Neural cell (in vitro differentiated cells): ENCODE measurements around the gene BUD23. TPM values are rescaled to one million over a fixed set of nuclear protein-coding genes. Genes with fewer than 3 reads are reported as not detected.
"Not testable (repeated sequence)": the region's sequence is repeated elsewhere in the genome, so short reads cannot be mapped to it uniquely, and the experiment has no call there.

Experiments
- H2AFZ ChIP-seq: fragments of 200-600, 300-800 bp; sonication (generic), shearing (Covaris generic); 2 replicates; pipeline ENCODE4 v1.6.0; 2014; ENCODE audit warnings: low read depth, mild to moderate bottlenecking, antibody characterized with exemption, low read length, moderate library complexity
- H3F3A ChIP-seq: fragments of 200-600 bp; shearing (Covaris generic); 2 replicates; pipeline ENCODE4 v1.6.1; 2016; ENCODE audit warnings: mild to moderate bottlenecking, moderate library complexity, mixed read lengths, antibody characterized with exemption, low read length; ENCODE audit not compliant: insufficient read depth, poor library complexity, severe bottlenecking
- H3K27ac ChIP-seq: fragments of 200-600, 300-800 bp; sonication (generic), shearing (Covaris generic); 2 replicates; pipeline ENCODE4 v1.5.1; 2014; ENCODE audit warnings: mild to moderate bottlenecking, low read length, moderate library complexity
- H3K27me3 ChIP-seq: fragments of 300-800, 200-600 bp; sonication (generic), shearing (Covaris generic); 2 replicates; pipeline ENCODE4 v1.6.0; 2014; ENCODE audit warnings: mild to moderate bottlenecking, low read depth, low read length, moderate library complexity; ENCODE audit not compliant: insufficient read depth
- H3K36me3 ChIP-seq: fragments of 300-800, 200-600 bp; sonication (generic), shearing (Covaris generic); 2 replicates; pipeline ENCODE4 v1.5.1; 2014; ENCODE audit warnings: mild to moderate bottlenecking, antibody characterized with exemption, low read length, moderate library complexity; ENCODE audit not compliant: insufficient read depth
- H3K4me2 ChIP-seq: fragments of 300-800, 200-600 bp; sonication (generic), shearing (Covaris generic); 2 replicates; pipeline ENCODE4 v1.6.0; 2014; ENCODE audit warnings: mild to moderate bottlenecking, low read length
- H3K4me3 ChIP-seq: fragments of 300-800, 200-600 bp; sonication (generic), shearing (Covaris generic); 2 replicates; pipeline ENCODE4 v1.5.1; 2014; ENCODE audit warnings: mild to moderate bottlenecking, low read length, moderate library complexity
- H3K79me2 ChIP-seq: fragments of 200-600 bp; shearing (Covaris generic); replicated peaks from 2 replicates; pipeline ENCODE4 v1.6.0; 2014; ENCODE audit warnings: mild to moderate bottlenecking, low read length, moderate library complexity; ENCODE audit not compliant: insufficient read depth
- H3K9ac ChIP-seq: fragments of 300-800, 200-600 bp; sonication (generic), shearing (Covaris generic); 2 replicates; pipeline ENCODE4 v1.6.1; 2016; ENCODE audit warnings: mild to moderate bottlenecking, low read length, mixed read lengths
- H3K9me2 ChIP-seq: fragments of 200-600 bp; shearing (Covaris generic); 2 replicates; pipeline ENCODE4 v1.6.1; 2016; ENCODE audit warnings: mild to moderate bottlenecking, low read length, mixed read lengths; ENCODE audit not compliant: insufficient read depth
- H3K9me3 ChIP-seq: fragments of 200-600, 300-800 bp; sonication (generic), shearing (Covaris generic); 2 replicates; pipeline ENCODE4 v1.6.1; 2016; ENCODE audit warnings: mild to moderate bottlenecking, mixed run types, low read length, moderate library complexity, mixed read lengths
- H4K20me1 ChIP-seq: fragments of 200-600 bp; shearing (Covaris generic); 2 replicates; pipeline ENCODE4 v1.6.1; 2016; ENCODE audit warnings: mild to moderate bottlenecking, mixed run types; ENCODE audit not compliant: insufficient read depth
- CTCF ChIP-seq: fragments of 450-650 bp; IDR thresholded peaks from 2 replicates; pipeline ENCODE4 v1.5.1; 2014; ENCODE audit warnings: antibody characterized with exemption, mild to moderate bottlenecking, moderate library complexity; ENCODE audit not compliant: poor library complexity, severe bottlenecking
- EP300 ChIP-seq: fragments of 450-650 bp; conservative IDR thresholded peaks from 2 replicates; pipeline ENCODE4 v1.6.1; 2014; ENCODE audit warnings: antibody characterized with exemption, mild to moderate bottlenecking, moderate library complexity; ENCODE audit not compliant: poor library complexity, severe bottlenecking
- EZH2 ChIP-seq: fragments of 200-600, 300-800 bp; shearing (Covaris generic), sonication (generic); IDR thresholded peaks from 2 replicates; pipeline ENCODE4 v1.6.1; 2014; ENCODE audit warnings: antibody characterized with exemption, low read length, borderline replicate concordance, mild to moderate bottlenecking; ENCODE audit not compliant: insufficient read depth, poor library complexity, severe bottlenecking
- MXI1 ChIP-seq: fragments of 450-650 bp; conservative IDR thresholded peaks from 2 replicates; pipeline ENCODE4 v1.6.1; 2014; ENCODE audit warnings: antibody characterized with exemption, mild to moderate bottlenecking; ENCODE audit not compliant: poor library complexity, severe bottlenecking
- POLR2AphosphoS5 ChIP-seq: IDR thresholded peaks from 2 replicates; pipeline ENCODE4 v1.6.1; 2012
- RAD21 ChIP-seq: fragments of 450-650 bp; conservative IDR thresholded peaks from 2 replicates; pipeline ENCODE4 v1.6.1; 2014; ENCODE audit warnings: antibody characterized with exemption, mild to moderate bottlenecking, moderate library complexity
- REST ChIP-seq: IDR thresholded peaks from 2 replicates; pipeline ENCODE4 v1.6.1; 2012; ENCODE audit warnings: borderline replicate concordance
- SMC3 ChIP-seq: fragments of 450-650 bp; conservative IDR thresholded peaks from 2 replicates; pipeline ENCODE4 v1.6.1; 2014; ENCODE audit warnings: antibody characterized with exemption, mild to moderate bottlenecking, moderate library complexity; ENCODE audit not compliant: poor library complexity
- TAF1 ChIP-seq: IDR thresholded peaks from 2 replicates; pipeline ENCODE4 v1.6.1; 2012; ENCODE audit warnings: low read depth
- polyA plus RNA-seq: library from polyadenylated mRNA; depleted of rRNA; stranded (reverse); fragments of >200 nt; gene quantifications from 2 replicates; pipeline ENCODE4 v1.2.3, GENCODE V29; 2014

BUD23 gene
- polyA plus RNA-seq, 1 donor from 2014 or later, result 82.9 TPM

- no peak overlapping the region for H3K27ac ChIP-seq
- TF ChIP-seq CTCF, result no peak
- no peak for TF ChIP-seq EP300
- no peak for TF ChIP-seq EZH2
- no peak for TF ChIP-seq RAD21
- TF ChIP-seq POLR2AphosphoS5, result no peak
- no peak for TF ChIP-seq MXI1
- TF ChIP-seq TAF1, result no peak
- no peak for TF ChIP-seq REST
- no peak for TF ChIP-seq SMC3
- no peaks in the 10 kb centered on the region for H3K79me2 ChIP-seq
- H3K4me3 ChIP-seq, result no peak overlapping the region
- no peak overlapping the region for H2AFZ ChIP-seq
- H3K36me3 ChIP-seq, result no peaks in the 10 kb centered on the region
- H3K9me2 ChIP-seq, result no peaks in the 10 kb centered on the region
- peaks cover 25% of the 10 kb centered on the region for H3K27me3 ChIP-seq
- H3K9ac ChIP-seq, result no peak overlapping the region
- no peaks in the 10 kb centered on the region for H4K20me1 ChIP-seq
- H3F3A ChIP-seq, result no peaks in the 10 kb centered on the region
- no peak overlapping the region for H3K4me2 ChIP-seq
- H3K9me3 ChIP-seq, result no peaks in the 10 kb centered on the region
Observed at GRCh38 chr7:73652541-73652949, 30.9 kb upstream of the BUD23 start.

- H3K4me2 ChIP-seq, H3K27me3 ChIP-seq, H3K9ac ChIP-seq, H2AFZ ChIP-seq, H3K27ac ChIP-seq, H3K79me2 ChIP-seq, H4K20me1 ChIP-seq, H3K9me3 ChIP-seq, H3K4me3 ChIP-seq, H3K36me3 ChIP-seq, H3K9me2 ChIP-seq, H3F3A ChIP-seq: not testable (repeated sequence)
Observed at GRCh38 chr7:73655309-73655708, 28.1 kb upstream of the BUD23 start.

- Histone ChIP-seq H2AFZ (no peak overlapping the region), H3K79me2 (no peaks in the 10 kb centered on the region), H3K4me3 (no peak overlapping the region), H3F3A (no peaks in the 10 kb centered on the region), H4K20me1 (no peaks in the 10 kb centered on the region), H3K27ac (no peak overlapping the region), H3K27me3 (no peaks in the 10 kb centered on the region), H3K9me2 (no peaks in the 10 kb centered on the region), H3K36me3 (no peaks in the 10 kb centered on the region), H3K9ac (no peak overlapping the region), H3K9me3 (no peaks in the 10 kb centered on the region), H3K4me2 (no peak overlapping the region)
- no peak for TF ChIP-seq SMC3
- no peak for TF ChIP-seq REST
- TF ChIP-seq CTCF, result no peak
- no peak for TF ChIP-seq POLR2AphosphoS5
- TF ChIP-seq EP300, result no peak
- TF ChIP-seq RAD21, result no peak
- no peak for TF ChIP-seq MXI1
- TF ChIP-seq EZH2, result no peak
- TF ChIP-seq TAF1, result no peak
Observed at GRCh38 chr7:73659983-73660382, 23.4 kb upstream of the BUD23 start.
